HFF-Myc (cell line): Measurements from ENCODE around the gene SCRN2.

Experiments
- DNase-seq: peaks from one replicate; pipeline ENCODE4 v3.0.0-alpha.2; 2011; ENCODE audit warnings: low read depth; ENCODE audit errors: extremely low read depth
- H3K4me3 ChIP-seq: replicated peaks from 2 replicates; pipeline ENCODE4 v1.5.1; 2011; ENCODE audit warnings: low read depth, mild to moderate bottlenecking, control low read depth, low read length
- TF ChIP-seq, protein P1 (sequence below): IDR thresholded peaks from 2 replicates; pipeline ENCODE4 v1.5.1; 2012; ENCODE audit warnings: mild to moderate bottlenecking, low read depth, low read length, control low read depth; ENCODE audit errors: missing control alignments

SCRN2 gene

DNA sequence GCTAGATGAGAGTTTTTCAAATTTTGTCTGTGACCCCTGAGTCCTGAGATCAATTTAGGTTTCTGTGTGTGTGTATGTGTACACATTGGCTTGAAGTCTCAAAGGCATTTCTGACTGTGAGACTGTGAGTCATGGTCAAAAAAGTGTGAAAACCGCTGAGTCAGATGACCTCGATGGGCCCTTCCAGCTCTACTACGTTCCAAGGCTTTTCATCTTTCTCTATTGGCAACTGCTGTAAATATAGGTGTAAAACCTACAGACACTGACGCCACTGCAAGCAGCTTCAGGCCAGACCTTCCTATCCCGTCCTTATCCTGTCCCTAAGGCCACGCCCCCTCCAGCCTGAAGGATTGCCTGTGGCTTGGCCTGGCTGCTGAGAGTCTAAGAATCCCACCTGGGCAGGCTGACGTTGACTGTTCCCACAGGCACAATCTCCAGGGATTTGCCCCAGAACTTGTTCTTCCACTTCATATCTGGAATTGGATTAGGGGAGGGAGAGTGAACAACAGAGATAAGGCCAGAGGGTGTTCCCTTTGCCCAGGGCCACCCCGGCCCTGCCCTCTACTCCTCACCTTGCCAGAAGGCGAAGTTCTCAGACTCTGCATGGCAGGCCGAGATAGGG, 30.8 kb downstream of the SCRN2 start:
- no peak overlapping the region for H3K4me3 ChIP-seq
- TF ChIP-seq, protein P1, sequence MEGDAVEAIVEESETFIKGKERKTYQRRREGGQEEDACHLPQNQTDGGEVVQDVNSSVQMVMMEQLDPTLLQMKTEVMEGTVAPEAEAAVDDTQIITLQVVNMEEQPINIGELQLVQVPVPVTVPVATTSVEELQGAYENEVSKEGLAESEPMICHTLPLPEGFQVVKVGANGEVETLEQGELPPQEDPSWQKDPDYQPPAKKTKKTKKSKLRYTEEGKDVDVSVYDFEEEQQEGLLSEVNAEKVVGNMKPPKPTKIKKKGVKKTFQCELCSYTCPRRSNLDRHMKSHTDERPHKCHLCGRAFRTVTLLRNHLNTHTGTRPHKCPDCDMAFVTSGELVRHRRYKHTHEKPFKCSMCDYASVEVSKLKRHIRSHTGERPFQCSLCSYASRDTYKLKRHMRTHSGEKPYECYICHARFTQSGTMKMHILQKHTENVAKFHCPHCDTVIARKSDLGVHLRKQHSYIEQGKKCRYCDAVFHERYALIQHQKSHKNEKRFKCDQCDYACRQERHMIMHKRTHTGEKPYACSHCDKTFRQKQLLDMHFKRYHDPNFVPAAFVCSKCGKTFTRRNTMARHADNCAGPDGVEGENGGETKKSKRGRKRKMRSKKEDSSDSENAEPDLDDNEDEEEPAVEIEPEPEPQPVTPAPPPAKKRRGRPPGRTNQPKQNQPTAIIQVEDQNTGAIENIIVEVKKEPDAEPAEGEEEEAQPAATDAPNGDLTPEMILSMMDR: no peak
- DNase-seq: peak; percentile 38

DNA sequence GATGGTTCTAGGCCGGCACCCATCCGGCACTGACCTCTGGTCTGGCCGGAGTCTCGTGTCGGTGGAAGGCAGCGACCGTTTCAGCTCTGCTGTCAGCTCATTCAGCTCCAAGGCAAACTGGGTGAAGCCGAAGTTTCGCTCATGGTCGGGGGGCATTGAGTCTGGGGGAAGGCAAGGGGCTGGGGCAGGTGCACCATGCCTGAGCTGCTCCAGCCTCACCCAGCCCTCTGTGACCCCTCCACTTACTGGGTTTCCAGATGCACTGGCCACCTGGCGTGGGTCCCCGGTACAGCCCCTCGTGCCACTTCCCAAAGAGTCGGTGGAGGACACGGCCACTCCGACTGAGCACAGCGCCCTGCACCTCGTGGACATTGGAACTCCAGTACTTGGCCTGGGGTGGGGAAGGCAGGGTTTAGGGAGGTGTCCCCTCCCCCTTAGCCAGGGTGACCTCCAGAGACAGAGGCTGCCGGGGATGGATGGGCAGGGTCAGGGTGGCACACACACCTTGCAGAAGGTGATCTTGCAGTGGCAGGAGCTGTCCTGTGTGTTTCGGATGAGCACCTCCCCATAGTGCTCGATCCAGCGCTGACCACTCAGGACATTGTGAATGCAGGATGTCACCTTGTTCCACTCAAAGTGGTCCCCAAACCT, 32.1 kb downstream of the SCRN2 start:
- TF ChIP-seq, protein P1: no peak
- no peak for DNase-seq
- no peak overlapping the region for H3K4me3 ChIP-seq

DNA sequence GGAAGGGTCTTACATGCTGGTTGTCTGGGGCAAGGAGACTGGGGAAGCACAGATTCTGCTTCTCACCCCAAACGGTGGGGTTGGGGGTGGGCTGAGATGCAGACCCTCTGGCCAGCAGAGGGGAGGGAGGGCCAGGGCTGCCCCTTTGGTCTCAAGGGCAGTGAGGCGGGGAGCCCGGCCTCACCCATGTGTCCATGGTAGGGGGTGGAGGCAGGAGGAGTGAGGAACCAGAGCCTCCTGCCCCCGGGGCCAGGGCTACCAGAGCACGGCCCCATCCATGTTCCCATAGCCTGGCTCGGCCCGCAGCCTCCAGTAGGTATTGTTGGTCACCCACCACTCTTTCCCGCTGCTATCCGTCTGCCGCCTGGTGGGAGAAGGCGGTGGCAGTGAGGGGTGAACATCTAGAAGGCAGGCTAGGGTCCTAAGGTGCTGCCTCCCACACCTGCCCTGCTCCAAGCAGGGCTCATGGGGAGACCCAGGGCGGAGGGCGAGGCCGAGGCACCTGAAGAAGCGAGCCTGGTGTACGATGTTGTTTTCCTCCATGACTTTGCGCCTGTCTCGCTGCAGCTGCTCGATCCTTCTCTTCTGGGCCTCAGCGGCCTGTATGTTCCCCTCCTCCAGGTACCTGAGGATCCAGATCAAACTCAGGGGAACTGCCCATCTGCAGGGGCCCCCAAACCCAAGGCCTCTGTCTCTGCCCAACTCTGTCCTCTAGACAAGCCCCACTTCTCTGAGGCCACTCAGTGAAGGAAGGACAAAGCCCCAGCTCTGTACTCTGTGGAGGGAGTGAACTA, 32.8 kb downstream of the SCRN2 start:
- no peak overlapping the region for H3K4me3 ChIP-seq
- TF ChIP-seq, protein P1: no peak
- no peak for DNase-seq

DNA sequence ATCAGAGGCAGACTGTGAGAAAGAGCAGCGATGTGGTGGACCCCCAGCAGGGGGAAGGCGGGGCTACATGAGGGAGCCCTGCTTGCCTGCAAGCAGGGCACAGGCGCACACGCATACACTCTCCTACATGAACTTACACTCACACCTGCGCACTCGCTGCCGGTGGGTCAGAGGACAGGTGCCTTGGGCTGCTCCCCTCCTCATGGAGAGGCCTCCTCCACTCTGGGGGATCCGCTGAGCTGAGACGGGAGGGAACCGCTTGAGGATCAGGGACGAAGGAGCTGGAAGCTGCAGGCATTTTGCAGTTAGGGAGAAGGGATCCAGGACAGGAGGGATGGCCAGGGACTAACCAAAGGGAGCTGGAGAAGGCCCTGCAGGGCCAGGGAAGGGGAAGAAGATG, 33.7 kb downstream of the SCRN2 start:
- DNase-seq: no peak
- TF ChIP-seq, protein P1: no peak
- H3K4me3 ChIP-seq: no peak overlapping the region

DNA sequence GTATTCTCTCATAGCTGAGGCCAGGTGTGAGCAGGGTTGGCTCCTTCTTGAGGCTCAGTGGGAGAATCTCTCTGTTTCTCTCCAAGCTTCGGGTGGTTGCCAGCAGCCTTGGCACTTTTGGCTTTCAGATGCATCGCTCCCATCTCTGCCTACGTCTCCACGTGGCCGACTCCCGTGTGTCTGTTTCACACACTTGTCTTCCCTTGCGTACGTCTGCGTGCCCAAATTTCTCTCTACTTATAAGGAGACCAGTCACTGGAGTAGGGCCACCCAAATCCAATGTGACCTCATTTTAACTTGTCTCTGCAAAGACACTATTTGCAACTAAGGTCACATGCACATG, 34.2 kb downstream of the SCRN2 start:
- DNase-seq: no peak
- H3K4me3 ChIP-seq: no peak overlapping the region
- TF ChIP-seq, protein P1: no peak

DNA sequence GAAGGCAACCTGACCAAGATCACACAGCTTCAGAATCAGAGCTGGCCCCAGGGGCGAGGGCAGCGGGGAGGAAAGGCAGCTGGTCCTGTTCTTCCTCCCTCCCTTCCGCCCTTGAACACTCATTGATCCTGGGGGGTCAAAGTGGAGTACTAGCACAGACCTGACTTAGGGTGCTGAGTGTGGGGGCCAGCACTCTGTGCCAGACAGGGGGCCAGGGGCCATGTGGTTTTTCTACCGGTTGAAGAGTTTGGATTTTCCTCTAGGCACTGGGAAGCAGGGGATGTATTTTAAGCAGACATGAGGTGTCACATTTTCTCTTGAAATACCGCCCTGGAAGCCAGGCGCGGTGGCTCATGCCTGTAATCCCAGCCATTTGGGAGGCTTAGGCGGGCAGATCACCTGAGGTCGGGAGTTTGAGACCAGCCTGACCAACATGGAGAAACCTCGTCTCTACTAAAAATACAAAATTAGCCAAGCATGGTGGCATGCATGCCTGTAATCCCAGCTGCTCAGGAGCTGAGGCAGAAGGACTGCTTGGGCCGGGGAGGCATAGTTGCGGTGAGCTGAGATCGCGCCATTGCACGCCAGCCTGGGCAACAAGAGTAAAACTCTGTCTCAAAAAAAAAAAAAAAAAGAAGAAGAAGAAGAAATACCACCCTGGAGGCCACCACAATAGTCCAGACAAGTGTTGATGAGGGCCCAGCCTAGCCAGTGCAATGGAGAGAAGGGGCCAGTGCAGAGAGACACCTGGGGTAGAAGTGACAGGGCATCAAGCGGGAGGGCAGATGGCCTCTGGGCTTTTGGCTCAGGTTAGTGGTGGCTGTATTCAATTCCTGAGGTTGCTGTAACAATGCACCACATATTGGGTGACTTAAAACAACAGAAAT, 34.8 kb downstream of the SCRN2 start:
- DNase-seq: no peak
- TF ChIP-seq, protein P1: no peak
- H3K4me3 ChIP-seq: no peak overlapping the region
